Measurements from ENCODE around the gene FARP1. TPM values are rescaled to one million over a fixed set of nuclear protein-coding genes. Genes with fewer than 3 reads are reported as not detected.

Gene FARP1
- polyA plus RNA-seq, 2 of the 4 experiments (the other 2 are of a cell fraction) = 9.4 to 13.0 TPM

GRCh38 chr13:98429977-98430736 lies 287.3 kb downstream of the FARP1 start:
- CTCF ChIA-PET = interaction anchor here (0.8 to 4.1 kb wide), 18 partner anchors 8 to 581 kb away, joined by 3 to 25 read pairs (median 4); no protein-coding TSS in a partner anchor
- POLR2A ChIA-PET = no interaction called here
- H3K27ac ChIP-seq = no peak overlapping the region
- WGBS (ENCODE audit: missing lambda C conversion rate) = 74% methylated on average over 11 of the region's 11 CpGs
- no peak for TF ChIP-seq ESRRA (IDR thresholded peaks at IDR 0.05; ENCODE audit: borderline replicate concordance, low read length)
- no peak for TF ChIP-seq FOSB (CRISPR knock-in tag; IDR thresholded peaks at IDR 0.05)
- TF ChIP-seq NFE2L2 (conservative IDR thresholded peaks at IDR 0.05; ENCODE audit: low read length) = no peak
- TF ChIP-seq HOXB5 (CRISPR knock-in tag; IDR thresholded peaks at IDR 0.05) = no peak
- no peak for TF ChIP-seq SMC3 (IDR thresholded peaks at IDR 0.05)
- TF ChIP-seq CBX2 (IDR thresholded peaks at IDR 0.05; ENCODE audit: borderline replicate concordance, low read depth) = no peak
- no peak for TF ChIP-seq HEYL (CRISPR knock-in tag; IDR thresholded peaks at IDR 0.05)
- TF ChIP-seq CHD2 (IDR thresholded peaks at IDR 0.05; ENCODE audit: low read length, partially characterized antibody) = no peak
- H3K4me2 ChIP-seq = no peak overlapping the region
- no peak for ATAC-seq
- DNase-seq (ENCODE audit: low read depth in 1 of 2, low spot score in 1 of 2) = no peak
- no peaks in the 10 kb centered on the region for H3K4me1 ChIP-seq
- no peak for FAIRE-seq
- H3K4me3 ChIP-seq = no peak overlapping the region
- H3K9me3 ChIP-seq = no peaks in the 10 kb centered on the region

- WGBS (ENCODE audit: missing lambda C conversion rate) = 94% methylated on average over 7 of the region's 11 CpGs
These were observed 289.7 kb downstream of the FARP1 start for GRCh38 chr13:98432638-98433037.

GRCh38 chr13:98433654-98434053 lies 290.8 kb downstream of the FARP1 start:
- no peak for FAIRE-seq
- ChIA-PET CTCF (interaction anchor here (3.8 to 6.3 kb wide), 2 partner anchors 13 to 400 kb away, joined by 23 to 34 read pairs; no protein-coding TSS in a partner anchor), POLR2A (no interaction called here)
- DNase-seq (ENCODE audit: low read depth in 1 of 2, low spot score in 1 of 2) = no peak
- H3K4me1 ChIP-seq = no peaks in the 10 kb centered on the region
- no peak for ATAC-seq
- no peak overlapping the region for H3K4me2 ChIP-seq
- WGBS (ENCODE audit: missing lambda C conversion rate) = 93% methylated on average over 10 of the region's 10 CpGs
- H3K9me3 ChIP-seq = no peaks in the 10 kb centered on the region
- TF ChIP-seq MYC (IDR thresholded peaks at IDR 0.05; ENCODE audit: borderline replicate concordance, low read length) = no peak
- TF ChIP-seq POLR2AphosphoS2 (conservative IDR thresholded peaks at IDR 0.05; ENCODE audit: low read length) = no peak
- no peak overlapping the region for H3K4me3 ChIP-seq
- H3K27ac ChIP-seq = no peak overlapping the region

More at GRCh38 chr13:98432638-98433037, 289.7 kb downstream of the FARP1 start:
- CTCF ChIA-PET = interaction anchor here (1.4 to 6.3 kb wide), 4 partner anchors 14 to 583 kb away, joined by 3 to 34 read pairs (median 19); no protein-coding TSS in a partner anchor
- no peaks in the 10 kb centered on the region for H3K4me1 ChIP-seq
- ATAC-seq (no peak), DNase-seq (ENCODE audit: low read depth in 1 of 2, low spot score in 1 of 2) (no peak), FAIRE-seq (no peak)
- no peak overlapping the region for H3K4me2 ChIP-seq
- no peak for TF ChIP-seq BCL3 (IDR thresholded peaks at IDR 0.05)
- TF ChIP-seq NFE2L2 (conservative IDR thresholded peaks at IDR 0.05; ENCODE audit: low read length) = no peak
- TF ChIP-seq SMC3 (IDR thresholded peaks at IDR 0.05) = no peak
- TF ChIP-seq KDM1A (IDR thresholded peaks at IDR 0.05; ENCODE audit: low read depth) = no peak
- no peak for TF ChIP-seq MAX (IDR thresholded peaks at IDR 0.05)
- TF ChIP-seq NR3C1 (IDR thresholded peaks at IDR 0.05) = no peak
- TF ChIP-seq FOSL2 (IDR thresholded peaks at IDR 0.05) = no peak
- TF ChIP-seq FOSL2 (CRISPR knock-in tag; IDR thresholded peaks at IDR 0.05) = no peak
- POLR2A ChIA-PET = no interaction called here
- no peaks in the 10 kb centered on the region for H3K9me3 ChIP-seq
- H3K4me3 ChIP-seq = no peak overlapping the region
- H3K27ac ChIP-seq = no peak overlapping the region

GRCh38 chr13:98434060-98434459 lies 291.2 kb downstream of the FARP1 start:
- FAIRE-seq = no peak

More at GRCh38 chr13:98434060-98434459, 291.2 kb downstream of the FARP1 start:
- no peak overlapping the region for H3K4me3 ChIP-seq
- 91% methylated on average over 6 of the region's 6 CpGs for WGBS (ENCODE audit: missing lambda C conversion rate)
- H3K9me3 ChIP-seq = no peaks in the 10 kb centered on the region
- POLR2A ChIA-PET = no interaction called here
- CTCF ChIA-PET = interaction anchor here (1.3 to 6.3 kb wide), 2 partner anchors 13 to 219 kb away, joined by 6 to 34 read pairs; no protein-coding TSS in a partner anchor
- H3K27ac ChIP-seq = no peak overlapping the region
- no peak overlapping the region for H3K4me2 ChIP-seq
- no peak for ATAC-seq
- no peak for TF ChIP-seq JUNB (IDR thresholded peaks at IDR 0.05)
- TF ChIP-seq, protein P1, sequence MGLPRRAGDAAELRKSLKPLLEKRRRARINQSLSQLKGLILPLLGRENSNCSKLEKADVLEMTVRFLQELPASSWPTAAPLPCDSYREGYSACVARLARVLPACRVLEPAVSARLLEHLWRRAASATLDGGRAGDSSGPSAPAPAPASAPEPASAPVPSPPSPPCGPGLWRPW (IDR thresholded peaks at IDR 0.05) = no peak
- no peak for TF ChIP-seq KDM1A (IDR thresholded peaks at IDR 0.05; ENCODE audit: low read depth)
- no peak for TF ChIP-seq RCOR1 (IDR thresholded peaks at IDR 0.05; ENCODE audit: low read depth, low read length)
- no peak for TF ChIP-seq EP300 (IDR thresholded peaks at IDR 0.05)
- TF ChIP-seq HOXB5 (CRISPR knock-in tag; IDR thresholded peaks at IDR 0.05) = no peak
- no peak for TF ChIP-seq RAD21 (conservative IDR thresholded peaks at IDR 0.05 in 1 of 2, IDR thresholded peaks at IDR 0.05 in 1 of 2)
- TF ChIP-seq, protein P2, sequence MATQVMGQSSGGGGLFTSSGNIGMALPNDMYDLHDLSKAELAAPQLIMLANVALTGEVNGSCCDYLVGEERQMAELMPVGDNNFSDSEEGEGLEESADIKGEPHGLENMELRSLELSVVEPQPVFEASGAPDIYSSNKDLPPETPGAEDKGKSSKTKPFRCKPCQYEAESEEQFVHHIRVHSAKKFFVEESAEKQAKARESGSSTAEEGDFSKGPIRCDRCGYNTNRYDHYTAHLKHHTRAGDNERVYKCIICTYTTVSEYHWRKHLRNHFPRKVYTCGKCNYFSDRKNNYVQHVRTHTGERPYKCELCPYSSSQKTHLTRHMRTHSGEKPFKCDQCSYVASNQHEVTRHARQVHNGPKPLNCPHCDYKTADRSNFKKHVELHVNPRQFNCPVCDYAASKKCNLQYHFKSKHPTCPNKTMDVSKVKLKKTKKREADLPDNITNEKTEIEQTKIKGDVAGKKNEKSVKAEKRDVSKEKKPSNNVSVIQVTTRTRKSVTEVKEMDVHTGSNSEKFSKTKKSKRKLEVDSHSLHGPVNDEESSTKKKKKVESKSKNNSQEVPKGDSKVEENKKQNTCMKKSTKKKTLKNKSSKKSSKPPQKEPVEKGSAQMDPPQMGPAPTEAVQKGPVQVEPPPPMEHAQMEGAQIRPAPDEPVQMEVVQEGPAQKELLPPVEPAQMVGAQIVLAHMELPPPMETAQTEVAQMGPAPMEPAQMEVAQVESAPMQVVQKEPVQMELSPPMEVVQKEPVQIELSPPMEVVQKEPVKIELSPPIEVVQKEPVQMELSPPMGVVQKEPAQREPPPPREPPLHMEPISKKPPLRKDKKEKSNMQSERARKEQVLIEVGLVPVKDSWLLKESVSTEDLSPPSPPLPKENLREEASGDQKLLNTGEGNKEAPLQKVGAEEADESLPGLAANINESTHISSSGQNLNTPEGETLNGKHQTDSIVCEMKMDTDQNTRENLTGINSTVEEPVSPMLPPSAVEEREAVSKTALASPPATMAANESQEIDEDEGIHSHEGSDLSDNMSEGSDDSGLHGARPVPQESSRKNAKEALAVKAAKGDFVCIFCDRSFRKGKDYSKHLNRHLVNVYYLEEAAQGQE (IDR thresholded peaks at IDR 0.05) = no peak
- no peak for DNase-seq (ENCODE audit: low read depth in 1 of 2, low spot score in 1 of 2)
- H3K4me1 ChIP-seq = no peaks in the 10 kb centered on the region

Data from A549 (cell line).